M059J (cell line): ENCODE data around the gene PLA2G2E. TPM values are rescaled to one million over a fixed set of nuclear protein-coding genes. Genes with fewer than 3 reads are reported as not detected.
"Not testable (repeated sequence)": the region's sequence is repeated elsewhere in the genome, so short reads cannot be mapped to it uniquely, and the experiment has no call there.

Experiments used
- DNase-seq: peaks from one replicate; pipeline ENCODE4 v3.0.0-alpha.2; 2012; ENCODE audit warnings: low read depth
- total RNA-seq: library from RNA; depleted of rRNA; stranded (reverse); fragments of >200 nt; shearing (Covaris generic); gene quantifications from 2 replicates; pipeline ENCODE4 v1.2.3, GENCODE V29; 2014

Gene PLA2G2E
- total RNA-seq, 1 experiment from 2014 or later, result not detected

GRCh38 chr1:19932866-19933265 is 9.4 kb upstream of the PLA2G2E start:
- no peak for DNase-seq

- not testable (repeated sequence) for DNase-seq
These were observed 3.7 kb upstream of the PLA2G2E start for GRCh38 chr1:19927130-19927421.

GRCh38 chr1:19926296-19927129 is 3.1 kb upstream of the PLA2G2E start:
- DNase-seq, result peak; percentile 83

GRCh38 chr1:19925342-19926070 is 2.1 kb upstream of the PLA2G2E start:
- DNase-seq, result peak; percentile 92

GRCh38 chr1:19923953-19924346 is 533 bp upstream of the PLA2G2E start:
- no peak for DNase-seq

- DNase-seq, result no peak
These were observed 1.3 kb downstream of the PLA2G2E start for GRCh38 chr1:19922015-19922688.

- no peak for DNase-seq
These were observed 2.1 kb downstream of the PLA2G2E start for GRCh38 chr1:19921310-19921709.

GRCh38 chr1:19920132-19920710 is 3.2 kb downstream of the PLA2G2E start:
- no peak for DNase-seq

- DNase-seq, result peak; percentile 76
These were observed 5.4 kb downstream of the PLA2G2E start for GRCh38 chr1:19918057-19918456.

- no peak for DNase-seq
These were observed 12.8 kb downstream of the PLA2G2E start for GRCh38 chr1:19910650-19911049.

- DNase-seq, result no peak
These were observed 13.4 kb downstream of the PLA2G2E start for GRCh38 chr1:19909971-19910370.

- no peak for DNase-seq
These were observed 14.0 kb downstream of the PLA2G2E start for GRCh38 chr1:19909392-19909791.

GRCh38 chr1:19907456-19907855 is 16.0 kb downstream of the PLA2G2E start:
- no peak for DNase-seq

GRCh38 chr1:19903621-19904020 is 19.8 kb downstream of the PLA2G2E start:
- DNase-seq, result peak; percentile 69

- DNase-seq, result no peak
These were observed 21.8 kb downstream of the PLA2G2E start for GRCh38 chr1:19901653-19902052.

- no peak for DNase-seq
These were observed 29.2 kb downstream of the PLA2G2E start for GRCh38 chr1:19894218-19894617.

GRCh38 chr1:19893687-19894086 is 29.7 kb downstream of the PLA2G2E start:
- no peak for DNase-seq

GRCh38 chr1:19892628-19893168 is 30.7 kb downstream of the PLA2G2E start:
- peak; percentile 53 for DNase-seq

GRCh38 chr1:19892129-19892528 is 31.3 kb downstream of the PLA2G2E start:
- DNase-seq, result no peak

GRCh38 chr1:19889656-19890055 is 33.8 kb downstream of the PLA2G2E start:
- no peak for DNase-seq

GRCh38 chr1:19888112-19888511 is 35.3 kb downstream of the PLA2G2E start:
- DNase-seq, result no peak

GRCh38 chr1:19885821-19886220 is 37.6 kb downstream of the PLA2G2E start:
- no peak for DNase-seq
